ENCODE results near the gene SLC25A21. TPM values are rescaled to one million over a fixed set of nuclear protein-coding genes. Genes with fewer than 3 reads are reported as not detected.
"Not testable (repeated sequence)": the region's sequence is repeated elsewhere in the genome, so short reads cannot be mapped to it uniquely, and the experiment has no call there.

Gene SLC25A21
- total RNA-seq, 1 donor from 2014 or later: not detected

- no peak for DNase-seq (ENCODE audit: low spot score)
Measured at GRCh38 chr14:37187294-37187693, 14.9 kb upstream of the SLC25A21 start.

- DNase-seq (ENCODE audit: low spot score): no peak
Measured at GRCh38 chr14:37186865-37187264, 14.5 kb upstream of the SLC25A21 start.

GRCh38 chr14:37185670-37186069 lies 13.3 kb upstream of the SLC25A21 start:
- DNase-seq (ENCODE audit: low spot score): no peak

GRCh38 chr14:37184520-37184919 lies 12.1 kb upstream of the SLC25A21 start:
- DNase-seq (ENCODE audit: low spot score): not testable (repeated sequence)

GRCh38 chr14:37181441-37181840 lies 9.0 kb upstream of the SLC25A21 start:
- no peak for DNase-seq (ENCODE audit: low spot score)

- not testable (repeated sequence) for DNase-seq (ENCODE audit: low spot score)
Measured at GRCh38 chr14:37180886-37181285, 8.5 kb upstream of the SLC25A21 start.

GRCh38 chr14:37179896-37180502 lies 7.6 kb upstream of the SLC25A21 start:
- no peak for DNase-seq (ENCODE audit: low spot score)

- no peak for DNase-seq (ENCODE audit: low spot score)
Measured at GRCh38 chr14:37172936-37173614, 669 bp upstream of the SLC25A21 start.

- DNase-seq (ENCODE audit: low spot score): no peak
Measured at GRCh38 chr14:37171678-37172023, 755 bp downstream of the SLC25A21 start.

GRCh38 chr14:37170993-37171392 lies 1.4 kb downstream of the SLC25A21 start:
- no peak for DNase-seq (ENCODE audit: low spot score)

GRCh38 chr14:37170237-37170636 lies 2.2 kb downstream of the SLC25A21 start:
- DNase-seq (ENCODE audit: low spot score): no peak

- DNase-seq (ENCODE audit: low spot score): no peak
Measured at GRCh38 chr14:37168721-37169120, 3.7 kb downstream of the SLC25A21 start.

GRCh38 chr14:37167151-37168047 lies 5.0 kb downstream of the SLC25A21 start:
- no peak for DNase-seq (ENCODE audit: low spot score)

- DNase-seq (ENCODE audit: low spot score): no peak
Measured at GRCh38 chr14:37165794-37166193, 6.6 kb downstream of the SLC25A21 start.

- DNase-seq (ENCODE audit: low spot score): not testable (repeated sequence)
Measured at GRCh38 chr14:37162307-37162706, 10.1 kb downstream of the SLC25A21 start.

GRCh38 chr14:37157987-37158386 lies 14.4 kb downstream of the SLC25A21 start:
- DNase-seq (ENCODE audit: low spot score): no peak

GRCh38 chr14:37153483-37153882 lies 18.9 kb downstream of the SLC25A21 start:
- DNase-seq (ENCODE audit: low spot score): no peak

- DNase-seq (ENCODE audit: low spot score): no peak
Measured at GRCh38 chr14:37153005-37153404, 19.4 kb downstream of the SLC25A21 start.

- DNase-seq (ENCODE audit: low spot score): no peak
Measured at GRCh38 chr14:37150414-37150813, 22.0 kb downstream of the SLC25A21 start.

- DNase-seq (ENCODE audit: low spot score): no peak
Measured at GRCh38 chr14:37147310-37147880, 25.0 kb downstream of the SLC25A21 start.

- DNase-seq (ENCODE audit: low spot score): not testable (repeated sequence)
Measured at GRCh38 chr14:37146438-37146837, 26.0 kb downstream of the SLC25A21 start.

- no peak for DNase-seq (ENCODE audit: low spot score)
Measured at GRCh38 chr14:37145395-37145794, 27.0 kb downstream of the SLC25A21 start.
